HG02943 (cell line): Measurements from ENCODE around the gene GNAT1.
"Not testable (repeated sequence)": the region's sequence is repeated elsewhere in the genome, so short reads cannot be mapped to it uniquely, and the experiment has no call there.

Source experiments
- ATAC-seq: cut with Tn5 transposase; IDR thresholded peaks from one replicate; pipeline ENCODE4 v1.9.1; 2021; ENCODE audit warnings: mild to moderate bottlenecking, low read depth, moderate library complexity; ENCODE audit not compliant: unreplicated experiment

Gene GNAT1

DNA sequence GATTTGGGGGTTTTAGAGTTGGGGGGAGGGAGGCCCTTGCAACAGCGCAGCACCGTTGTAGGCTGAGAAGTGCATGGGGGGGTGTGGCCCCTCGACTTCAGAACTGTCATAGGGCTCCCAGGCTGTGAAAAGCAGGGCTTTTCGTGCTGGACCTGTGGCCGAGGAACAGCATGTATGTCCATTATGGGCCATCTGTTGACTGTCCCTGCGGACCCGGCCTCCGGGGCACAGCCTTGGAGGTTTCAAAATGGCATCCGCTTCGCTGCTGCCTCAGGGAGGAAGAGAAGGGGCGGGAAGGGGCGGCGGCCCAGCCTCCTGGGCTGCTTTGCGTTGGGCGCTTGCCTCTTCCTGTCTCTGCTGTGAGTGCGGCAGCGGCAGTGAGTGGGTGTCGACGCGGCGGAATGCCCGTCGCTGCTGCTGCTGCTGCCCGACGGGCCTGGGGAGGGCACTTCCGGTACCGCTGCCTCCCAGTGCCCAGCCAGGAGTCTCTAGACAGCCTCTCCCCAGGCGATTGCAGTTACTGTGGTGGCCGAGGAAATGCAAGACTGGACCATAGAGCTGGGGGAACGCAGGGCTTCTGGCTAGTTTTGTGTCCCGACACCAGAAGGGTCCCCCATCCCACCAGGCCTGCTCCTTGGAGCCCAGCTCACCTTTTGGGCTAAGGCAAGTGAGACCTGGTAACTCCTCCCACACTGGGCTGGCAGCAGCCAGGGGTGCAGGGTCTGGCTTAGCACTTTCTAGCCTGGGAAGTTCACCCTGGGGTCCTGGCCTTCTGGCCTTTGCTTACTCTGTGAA lies 46.5 kb downstream of the GNAT1 start:
- no peak for ATAC-seq

DNA sequence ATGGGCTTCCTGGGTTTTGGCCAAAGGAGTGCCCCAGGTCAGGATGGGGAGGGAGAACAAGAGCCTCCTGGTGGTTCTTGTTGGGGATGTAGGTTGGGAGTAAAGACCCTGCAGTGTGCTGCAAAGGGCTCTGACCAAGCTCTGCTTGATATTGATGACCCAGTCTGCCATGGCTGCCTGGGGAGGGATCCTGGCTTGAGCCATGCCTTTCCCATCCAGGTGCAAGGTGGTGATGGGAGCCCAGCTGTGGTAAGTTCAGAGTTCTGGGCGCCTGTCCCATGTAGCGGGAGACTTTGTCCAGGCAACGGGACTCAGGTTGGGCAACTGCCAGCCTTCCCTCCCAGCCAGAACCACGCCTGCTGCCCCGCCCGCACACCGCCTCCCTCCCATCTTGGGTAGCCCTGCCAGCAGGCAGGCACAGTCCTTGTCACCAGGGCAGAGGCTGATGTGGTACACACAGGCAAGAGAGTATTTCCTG lies 47.2 kb downstream of the GNAT1 start:
- ATAC-seq: no peak

GRCh38 chr3:50239649-50240048 lies 48.2 kb downstream of the GNAT1 start:
- ATAC-seq: no peak

GRCh38 chr3:50241163-50241562 lies 49.8 kb downstream of the GNAT1 start:
- no peak for ATAC-seq

- no peak for ATAC-seq
These were observed 50.4 kb downstream of the GNAT1 start for GRCh38 chr3:50241713-50242380.

DNA sequence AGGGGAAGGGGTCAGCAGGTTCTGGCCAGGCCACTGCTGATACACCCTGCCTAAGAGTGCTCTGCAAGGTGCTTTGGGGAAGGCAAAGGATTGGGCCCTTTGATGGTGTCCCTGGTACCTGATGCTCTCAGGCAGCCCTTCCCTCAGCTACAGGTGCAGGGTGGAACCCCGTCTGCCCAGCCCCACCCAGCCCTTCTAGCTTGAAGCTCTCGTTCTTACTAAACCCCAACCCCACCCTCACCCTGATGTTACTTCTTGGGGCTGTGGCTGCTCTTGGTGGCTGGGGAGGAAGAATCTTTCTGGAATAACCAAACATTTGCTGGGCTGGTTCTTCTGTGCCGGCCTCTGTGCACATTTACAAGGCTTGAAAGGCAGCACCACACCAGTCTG lies 51.0 kb downstream of the GNAT1 start:
- no peak for ATAC-seq

DNA sequence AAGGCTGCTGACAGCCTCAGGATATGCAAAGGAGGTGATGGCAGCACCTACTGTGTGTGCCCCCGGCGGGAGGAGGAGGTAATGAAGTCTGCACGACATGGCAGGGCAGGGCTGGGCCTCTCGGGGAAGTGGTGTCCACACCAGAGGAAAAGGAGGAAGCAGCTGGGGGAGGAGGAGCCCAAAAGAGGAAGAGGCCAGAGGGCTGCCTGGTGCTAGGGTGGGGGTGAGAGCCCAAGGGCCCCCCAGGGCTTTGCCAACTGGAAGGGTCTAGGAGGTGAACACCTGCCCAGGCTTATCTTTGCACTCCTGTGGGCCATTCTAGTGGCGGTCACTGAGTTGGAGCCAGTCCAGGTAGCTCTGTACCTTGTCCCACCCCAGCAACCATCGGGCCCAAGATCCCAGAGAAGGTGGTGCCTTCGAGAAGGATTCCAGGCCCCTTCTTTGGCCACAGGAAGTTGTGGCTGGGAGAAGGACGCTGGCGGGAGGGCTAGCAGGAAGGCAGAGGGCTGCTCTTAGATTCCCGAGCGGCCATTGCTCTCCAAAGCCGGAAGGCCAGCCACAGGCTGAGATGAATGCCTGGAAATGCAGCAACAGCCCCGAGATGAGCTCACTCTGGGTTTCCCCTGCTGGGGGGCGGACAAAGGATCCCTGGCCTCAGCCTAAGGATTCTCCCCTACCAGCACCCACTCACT lies 51.6 kb downstream of the GNAT1 start:
- no peak for ATAC-seq

- ATAC-seq: no peak
These were observed 52.1 kb downstream of the GNAT1 start for GRCh38 chr3:50243543-50243895.

DNA sequence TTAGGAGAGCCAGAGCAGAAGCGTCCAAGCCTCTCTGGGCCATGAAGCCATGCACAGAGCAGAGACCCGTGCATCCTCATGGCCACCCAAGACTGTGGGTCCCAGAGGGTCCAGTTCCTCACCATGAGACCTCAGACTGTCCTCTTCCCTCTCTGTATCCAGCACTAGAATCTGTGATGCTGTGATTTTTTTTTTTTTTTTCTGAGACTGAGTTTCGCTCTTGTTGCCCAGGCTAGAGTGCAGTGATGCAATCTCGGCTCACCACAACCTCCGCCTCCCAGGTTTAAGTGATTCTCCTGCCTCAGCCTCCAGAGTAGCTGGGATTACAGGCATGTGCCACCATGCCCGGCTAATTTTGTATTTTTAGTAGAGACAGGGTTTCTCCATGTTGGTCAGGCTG lies 53.4 kb downstream of the GNAT1 start:
- ATAC-seq: not testable (repeated sequence)

GRCh38 chr3:50245251-50245745 lies 53.9 kb downstream of the GNAT1 start:
- ATAC-seq: no peak

DNA sequence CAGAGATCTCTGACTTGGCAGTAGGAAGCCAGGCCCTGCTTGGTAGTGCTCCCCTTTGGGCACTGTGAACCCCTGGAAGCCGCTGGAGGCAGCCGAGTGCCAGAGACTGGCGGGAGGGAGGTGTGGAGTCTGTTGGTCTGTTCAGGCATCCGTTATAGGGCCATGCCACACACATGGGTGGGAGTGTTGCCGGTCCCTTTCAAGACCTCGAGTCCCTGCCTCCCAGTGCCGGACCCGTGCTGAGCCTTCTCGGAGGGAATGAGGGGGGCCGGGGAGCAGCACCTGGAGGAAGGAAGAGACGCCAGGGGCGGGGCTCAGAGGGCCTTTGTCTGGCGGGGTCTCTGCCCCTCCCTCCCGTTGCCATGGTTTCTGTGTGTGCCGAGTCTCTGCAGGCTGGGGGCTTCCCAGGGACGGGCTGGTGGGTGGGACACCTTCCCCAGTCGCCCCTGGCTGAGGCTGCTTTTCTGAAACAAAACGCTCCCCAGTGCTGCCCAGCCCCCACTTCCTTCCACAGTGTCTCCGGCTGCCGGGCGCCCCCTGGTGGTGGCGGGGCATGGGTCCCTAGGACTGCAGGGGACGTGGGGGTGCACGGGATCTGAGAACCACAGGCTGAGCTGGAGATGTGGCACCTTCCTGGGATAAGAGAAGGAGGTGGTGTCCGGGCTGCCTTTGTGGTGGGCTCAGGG lies 54.6 kb downstream of the GNAT1 start:
- ATAC-seq: peak; percentile 52

- peak; percentile 46 for ATAC-seq
These were observed 55.1 kb downstream of the GNAT1 start for GRCh38 chr3:50246517-50246954.
